Measurements from ENCODE around the gene CCDC141.

Gene CCDC141

GRCh38 chr2:178824181-178824580 is 225.8 kb downstream of the CCDC141 start:
- DNase-seq = no peak

- DNase-seq = peak; percentile 59
Measured at GRCh38 chr2:178819992-178820391, 229.9 kb downstream of the CCDC141 start.

GRCh38 chr2:178819147-178819875 is 230.6 kb downstream of the CCDC141 start:
- DNase-seq = peak; percentile 22

GRCh38 chr2:178811901-178812300 is 238.0 kb downstream of the CCDC141 start:
- no peak for DNase-seq

- DNase-seq = no peak
Measured at GRCh38 chr2:178811045-178811444, 238.9 kb downstream of the CCDC141 start.

- DNase-seq = no peak
Measured at GRCh38 chr2:178810422-178810821, 239.5 kb downstream of the CCDC141 start.

- no peak for DNase-seq
Measured at GRCh38 chr2:178807227-178808008, 242.5 kb downstream of the CCDC141 start, which contains the start of gene TTN. TTN (minus strand) TSS chr2:178807423; CDS start chr2:178804642, 2,781 bp downstream.

- no peak for DNase-seq
Measured at GRCh38 chr2:178806543-178806942, 243.4 kb downstream of the CCDC141 start.

GRCh38 chr2:178805457-178805856 is 244.5 kb downstream of the CCDC141 start:
- no peak for DNase-seq

GRCh38 chr2:178804791-178805190 is 245.1 kb downstream of the CCDC141 start:
- DNase-seq = peak; percentile 62

- DNase-seq = no peak
Measured at GRCh38 chr2:178800510-178800909, 249.4 kb downstream of the CCDC141 start.

- no peak for DNase-seq
Measured at GRCh38 chr2:178799305-178799704, 250.6 kb downstream of the CCDC141 start.

- DNase-seq = peak; percentile 70
Measured at GRCh38 chr2:178796079-178796677, 253.8 kb downstream of the CCDC141 start.

- DNase-seq = peak; percentile 40
Measured at GRCh38 chr2:178787934-178788333, 262.0 kb downstream of the CCDC141 start.

GRCh38 chr2:178787155-178787554 is 262.8 kb downstream of the CCDC141 start:
- peak; percentile 41 for DNase-seq

GRCh38 chr2:178783889-178784288 is 266.0 kb downstream of the CCDC141 start:
- no peak for DNase-seq

GRCh38 chr2:178782236-178782635 is 267.7 kb downstream of the CCDC141 start:
- DNase-seq = no peak
